ENCODE measurements around the gene AFG1L.

Gene AFG1L

DNA sequence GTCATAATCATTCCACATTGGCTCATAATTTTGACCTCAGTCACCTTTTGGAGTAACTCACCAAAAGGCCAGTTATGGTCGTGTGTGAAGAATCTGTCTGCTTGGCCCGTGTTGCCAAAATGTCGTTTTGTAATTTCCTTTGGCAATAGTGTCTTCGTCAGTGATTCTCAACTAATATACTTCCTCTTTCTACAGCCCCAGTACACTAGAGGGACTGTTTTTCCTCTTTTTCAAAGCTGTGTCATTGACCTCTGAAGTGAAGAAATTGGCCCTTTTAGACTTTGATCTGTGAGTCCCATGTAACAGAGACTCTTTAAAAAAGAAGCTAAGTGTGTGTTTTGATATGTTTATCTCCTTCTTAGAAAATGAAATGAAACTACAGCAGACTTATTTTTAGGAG lies 271.0 kb downstream of the AFG1L start:
- ChIA-PET POLR2A (no interaction called here), CTCF (no interaction called here)
- DNase-seq (ENCODE audit: extremely low spot score) = no peak
- TF ChIP-seq CTBP1 (IDR thresholded peaks at IDR 0.05; ENCODE audit: borderline replicate concordance) (no peak), BHLHE40 (IDR thresholded peaks at IDR 0.05; ENCODE audit: borderline replicate concordance) (no peak), HDGF (IDR thresholded peaks at IDR 0.05; ENCODE audit: borderline replicate concordance) (no peak), TARDBP (IDR thresholded peaks at IDR 0.05) (no peak), SP1 (IDR thresholded peaks at IDR 0.05) (no peak), ZNF384 (IDR thresholded peaks at IDR 0.05) (no peak), FOXK2 (IDR thresholded peaks at IDR 0.05) (no peak), FOXM1 (IDR thresholded peaks at IDR 0.05; ENCODE audit: borderline replicate concordance) (no peak), FOXA1 (IDR thresholded peaks at IDR 0.05) (no peak), ARNT (IDR thresholded peaks at IDR 0.05) (no peak), ELF4 (IDR thresholded peaks at IDR 0.05) (no peak), LEF1 (IDR thresholded peaks at IDR 0.05; ENCODE audit: borderline replicate concordance) (no peak), L3MBTL2 (conservative IDR thresholded peaks at IDR 0.05) (no peak), SUZ12 (IDR thresholded peaks at IDR 0.05) (no peak), NFRKB (IDR thresholded peaks at IDR 0.05) (no peak)
- TF ChIP-seq, protein P1, sequence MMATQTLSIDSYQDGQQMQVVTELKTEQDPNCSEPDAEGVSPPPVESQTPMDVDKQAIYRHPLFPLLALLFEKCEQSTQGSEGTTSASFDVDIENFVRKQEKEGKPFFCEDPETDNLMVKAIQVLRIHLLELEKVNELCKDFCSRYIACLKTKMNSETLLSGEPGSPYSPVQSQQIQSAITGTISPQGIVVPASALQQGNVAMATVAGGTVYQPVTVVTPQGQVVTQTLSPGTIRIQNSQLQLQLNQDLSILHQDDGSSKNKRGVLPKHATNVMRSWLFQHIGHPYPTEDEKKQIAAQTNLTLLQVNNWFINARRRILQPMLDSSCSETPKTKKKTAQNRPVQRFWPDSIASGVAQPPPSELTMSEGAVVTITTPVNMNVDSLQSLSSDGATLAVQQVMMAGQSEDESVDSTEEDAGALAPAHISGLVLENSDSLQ (IDR thresholded peaks at IDR 0.05) = no peak

- TF ChIP-seq ZNF384 (IDR thresholded peaks at IDR 0.05) (no peak), CTBP1 (IDR thresholded peaks at IDR 0.05; ENCODE audit: borderline replicate concordance) (no peak), SUZ12 (IDR thresholded peaks at IDR 0.05) (no peak), NFRKB (IDR thresholded peaks at IDR 0.05) (no peak), HDGF (IDR thresholded peaks at IDR 0.05; ENCODE audit: borderline replicate concordance) (no peak), BHLHE40 (IDR thresholded peaks at IDR 0.05; ENCODE audit: borderline replicate concordance) (no peak), TARDBP (IDR thresholded peaks at IDR 0.05) (no peak), FOXM1 (IDR thresholded peaks at IDR 0.05; ENCODE audit: borderline replicate concordance) (no peak), ELF4 (IDR thresholded peaks at IDR 0.05) (no peak), SP1 (IDR thresholded peaks at IDR 0.05) (no peak), LEF1 (IDR thresholded peaks at IDR 0.05; ENCODE audit: borderline replicate concordance) (no peak), FOXA1 (IDR thresholded peaks at IDR 0.05) (no peak)
- no peak for DNase-seq (ENCODE audit: extremely low spot score)
- ChIA-PET POLR2A (no interaction called here), CTCF (interaction anchor here (0.7 to 1.0 kb wide), 2 partner anchors 45 to 136 kb away, joined by 3 read pairs; no protein-coding TSS in a partner anchor)
Observed at GRCh38 chr6:108566406-108566805, 271.6 kb downstream of the AFG1L start.

- DNase-seq (ENCODE audit: extremely low spot score) = no peak
- ChIA-PET CTCF (no interaction called here), POLR2A (interaction anchor here (1.2 to 1.5 kb wide), 2 partner anchors 8 to 9 kb away, joined by 4 read pairs; no protein-coding TSS in a partner anchor)
- TF ChIP-seq CTBP1 (IDR thresholded peaks at IDR 0.05; ENCODE audit: borderline replicate concordance) = no peak
- no peak for TF ChIP-seq BHLHE40 (IDR thresholded peaks at IDR 0.05; ENCODE audit: borderline replicate concordance)
- TF ChIP-seq, protein P1 (IDR thresholded peaks at IDR 0.05) = no peak
- TF ChIP-seq FOXA1 (IDR thresholded peaks at IDR 0.05) = no peak
- TF ChIP-seq L3MBTL2 (conservative IDR thresholded peaks at IDR 0.05) = no peak
- no peak for TF ChIP-seq ZNF384 (IDR thresholded peaks at IDR 0.05)
- TF ChIP-seq FOXM1 (IDR thresholded peaks at IDR 0.05; ENCODE audit: borderline replicate concordance) = no peak
- no peak for TF ChIP-seq LEF1 (IDR thresholded peaks at IDR 0.05; ENCODE audit: borderline replicate concordance)
Observed at GRCh38 chr6:108568101-108568500, 273.2 kb downstream of the AFG1L start.

GRCh38 chr6:108568551-108569305 lies 273.9 kb downstream of the AFG1L start:
- POLR2A ChIA-PET = no interaction called here
- CTCF ChIA-PET = no interaction called here

GRCh38 chr6:108570517-108570916 lies 275.7 kb downstream of the AFG1L start:
- CTCF ChIA-PET = interaction anchor here (0.5 to 0.7 kb wide), 2 partner anchors 9 to 52 kb away, joined by 3 read pairs; no protein-coding TSS in a partner anchor
- no peak for DNase-seq (ENCODE audit: extremely low spot score)
- POLR2A ChIA-PET = interaction anchor here (1.4 kb wide), 1 partner anchor 8 kb away, joined by 4 read pairs; no protein-coding TSS in a partner anchor
- TF ChIP-seq BHLHE40 (IDR thresholded peaks at IDR 0.05; ENCODE audit: borderline replicate concordance) (no peak), L3MBTL2 (conservative IDR thresholded peaks at IDR 0.05) (no peak), FOXM1 (IDR thresholded peaks at IDR 0.05; ENCODE audit: borderline replicate concordance) (no peak), ELF4 (IDR thresholded peaks at IDR 0.05) (no peak), ZNF384 (IDR thresholded peaks at IDR 0.05) (no peak), HDGF (IDR thresholded peaks at IDR 0.05; ENCODE audit: borderline replicate concordance) (no peak), TARDBP (IDR thresholded peaks at IDR 0.05) (no peak), SP1 (IDR thresholded peaks at IDR 0.05) (no peak), NFRKB (IDR thresholded peaks at IDR 0.05) (no peak), ARNT (IDR thresholded peaks at IDR 0.05) (no peak), FOXA1 (IDR thresholded peaks at IDR 0.05) (no peak), CTBP1 (IDR thresholded peaks at IDR 0.05; ENCODE audit: borderline replicate concordance) (no peak), LEF1 (IDR thresholded peaks at IDR 0.05; ENCODE audit: borderline replicate concordance) (no peak), FOXK2 (IDR thresholded peaks at IDR 0.05) (no peak), SUZ12 (IDR thresholded peaks at IDR 0.05) (no peak)
- TF ChIP-seq, protein P1 (IDR thresholded peaks at IDR 0.05) = no peak

More at GRCh38 chr6:108568551-108569305, 273.9 kb downstream of the AFG1L start:
- TF ChIP-seq BHLHE40 (IDR thresholded peaks at IDR 0.05; ENCODE audit: borderline replicate concordance) (no peak), SUZ12 (IDR thresholded peaks at IDR 0.05) (no peak), ELF4 (IDR thresholded peaks at IDR 0.05) (no peak), ZNF384 (IDR thresholded peaks at IDR 0.05) (no peak), ARNT (IDR thresholded peaks at IDR 0.05) (no peak), CTBP1 (IDR thresholded peaks at IDR 0.05; ENCODE audit: borderline replicate concordance) (no peak), L3MBTL2 (conservative IDR thresholded peaks at IDR 0.05) (no peak), FOXK2 (IDR thresholded peaks at IDR 0.05) (no peak), FOXM1 (IDR thresholded peaks at IDR 0.05; ENCODE audit: borderline replicate concordance) (no peak), LEF1 (IDR thresholded peaks at IDR 0.05; ENCODE audit: borderline replicate concordance) (no peak), SP1 (IDR thresholded peaks at IDR 0.05) (no peak)
- TF ChIP-seq, protein P1 (IDR thresholded peaks at IDR 0.05) = no peak
- DNase-seq (ENCODE audit: extremely low spot score) = no peak

Measured in HEK293T (cell line).